ENCODE measurements around the gene GNB1L. TPM values are rescaled to one million over a fixed set of nuclear protein-coding genes. Genes with fewer than 3 reads are reported as not detected.

Gene GNB1L
- total and polyA plus RNA-seq, 4 donors, result 4.5 to 9.3 (median 6.7) TPM

GRCh38 chr22:19900707-19901436 lies 46.2 kb upstream of the GNB1L start:
- Histone ChIP-seq H3K9me3 (ENCODE audit: control insufficient read depth in 4 of 4, insufficient read depth in 3 of 4, low read length in 3 of 4) (no peaks in the 10 kb centered on the region), H3K36me3 (ENCODE audit: control insufficient read depth in 4 of 4, insufficient read depth in 4 of 4, low read length in 4 of 4) (peaks cover 0 to 34% (median 0%) of the 10 kb centered on the region in 4 donors), H3K4me3 (no peak overlapping the region), H3K27me3 (ENCODE audit: control insufficient read depth in 3 of 3, insufficient read depth in 3 of 3, low read length in 2 of 3) (no peaks in the 10 kb centered on the region), H3K4me1 (ENCODE audit: control insufficient read depth in 5 of 5, insufficient read depth in 5 of 5, low read length in 5 of 5) (peaks cover 0 to 19% (median 0%) of the 10 kb centered on the region in 5 donors), H3K27ac (ENCODE audit: low read depth in 1 of 2, low read length in 1 of 2) (no peak overlapping the region), H3K9ac (ENCODE audit: insufficient read depth in 1 of 2, low read length in 2 of 2) (no peak overlapping the region)
- DNase-seq (no peak), ATAC-seq (ENCODE audit: insufficient read depth, low FRiP score) (no peak)
- WGBS, 2 donors, result 91 to 92% methylated on average over 13 of the region's 13 CpGs
- TF ChIP-seq CTCF (IDR thresholded peaks at IDR 0.05; ENCODE audit: control extremely low read depth, extremely low read depth), result no peak

- H3K36me3 ChIP-seq (ENCODE audit: control insufficient read depth in 4 of 4, insufficient read depth in 4 of 4, low read length in 4 of 4), result peaks cover 0 to 32% (median 0%) of the 10 kb centered on the region in 4 donors
- TF ChIP-seq CTCF (IDR thresholded peaks at IDR 0.05; ENCODE audit: control extremely low read depth, extremely low read depth), result no peak
- no peak overlapping the region for H3K9ac ChIP-seq (ENCODE audit: insufficient read depth in 1 of 2, low read length in 2 of 2)
- H3K4me3 ChIP-seq, result no peak overlapping the region
- H3K4me1 ChIP-seq (ENCODE audit: control insufficient read depth in 5 of 5, insufficient read depth in 5 of 5, low read length in 5 of 5), result peaks cover 0 to 15% (median 0%) of the 10 kb centered on the region in 5 donors
- no peak overlapping the region for H3K27ac ChIP-seq (ENCODE audit: low read depth in 1 of 2, low read length in 1 of 2)
- H3K27me3 ChIP-seq (ENCODE audit: control insufficient read depth in 3 of 3, insufficient read depth in 3 of 3, low read length in 2 of 3), result no peaks in the 10 kb centered on the region
- DNase-seq (no peak), ATAC-seq (ENCODE audit: insufficient read depth, low FRiP score) (no peak)
- H3K9me3 ChIP-seq (ENCODE audit: control insufficient read depth in 4 of 4, insufficient read depth in 3 of 4, low read length in 3 of 4), result no peaks in the 10 kb centered on the region
- 91 to 96% methylated on average over 16 of the region's 16 CpGs for WGBS, 2 donors
Measured at GRCh38 chr22:19898831-19899567, 44.3 kb upstream of the GNB1L start.

DNA sequence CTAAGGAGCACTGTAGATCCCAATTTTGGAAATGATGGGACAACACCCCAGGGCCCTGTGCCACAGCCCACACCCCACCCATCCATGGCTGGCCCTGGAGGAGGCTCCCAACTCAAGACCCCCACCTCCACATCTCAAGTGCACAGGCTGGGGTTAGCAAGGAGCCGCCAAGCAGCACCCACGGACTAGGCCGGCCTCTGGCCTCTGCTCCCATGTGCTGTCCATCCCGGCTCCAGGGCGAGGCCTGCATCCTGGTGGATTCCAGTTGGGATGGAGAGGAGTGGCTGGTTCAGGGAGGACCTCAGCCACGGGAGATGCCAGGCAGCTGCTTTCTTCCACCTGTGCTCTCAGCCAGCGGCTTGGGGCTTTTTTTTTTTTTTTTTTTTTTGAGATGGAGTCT lies 43.5 kb upstream of the GNB1L start:
- Histone ChIP-seq H3K4me3 (no peak overlapping the region), H3K9me3 (ENCODE audit: control insufficient read depth in 4 of 4, insufficient read depth in 3 of 4, low read length in 3 of 4) (no peaks in the 10 kb centered on the region), H3K9ac (ENCODE audit: insufficient read depth in 1 of 2, low read length in 2 of 2) (no peak overlapping the region), H3K27ac (ENCODE audit: low read depth in 1 of 2, low read length in 1 of 2) (no peak overlapping the region), H3K36me3 (ENCODE audit: control insufficient read depth in 4 of 4, insufficient read depth in 4 of 4, low read length in 4 of 4) (peaks cover 0 to 34% (median 0%) of the 10 kb centered on the region in 4 donors), H3K27me3 (ENCODE audit: control insufficient read depth in 3 of 3, insufficient read depth in 3 of 3, low read length in 2 of 3) (no peaks in the 10 kb centered on the region), H3K4me1 (ENCODE audit: control insufficient read depth in 5 of 5, insufficient read depth in 5 of 5, low read length in 5 of 5) (peaks cover 0 to 15% (median 0%) of the 10 kb centered on the region in 5 donors)
- no peak for DNase-seq
- ATAC-seq (ENCODE audit: insufficient read depth, low FRiP score), result no peak
- TF ChIP-seq CTCF (IDR thresholded peaks at IDR 0.05; ENCODE audit: control extremely low read depth, extremely low read depth), result no peak
- 95 to 96% methylated on average over 7 of the region's 7 CpGs for WGBS, 2 donors
